KMS-11 (cell line): ENCODE results near the gene PLA2G2D.

Source experiments
- H2AFZ ChIP-seq: fragments of 200-600 bp; sonication (generic); 2 replicates; pipeline ENCODE4 v1.6.1; 2016; ENCODE audit warnings: antibody characterized with exemption, mixed run types, low read depth
- H3K27ac ChIP-seq: fragments of 200-600 bp; sonication (generic); 2 replicates; pipeline ENCODE4 v1.6.1; 2016; ENCODE audit warnings: mild to moderate bottlenecking, mixed run types
- H3K27me3 ChIP-seq: fragments of 200-600 bp; sonication (generic); 2 replicates; pipeline ENCODE4 v1.6.1; 2017; ENCODE audit warnings: mild to moderate bottlenecking, low read depth, mixed run types, moderate library complexity; ENCODE audit not compliant: insufficient read depth
- H3K36me3 ChIP-seq: fragments of 200-600 bp; sonication (generic); 2 replicates; pipeline ENCODE4 v1.6.1; 2017; ENCODE audit warnings: mild to moderate bottlenecking, mixed run types; ENCODE audit not compliant: insufficient read depth
- H3K4me1 ChIP-seq: fragments of 200-600 bp; sonication (generic); 2 replicates; pipeline ENCODE4 v1.6.1; 2016; ENCODE audit warnings: mild to moderate bottlenecking, low read depth, mixed run types; ENCODE audit not compliant: poor library complexity, severe bottlenecking
- H3K4me2 ChIP-seq: fragments of 200-600 bp; sonication (generic); 2 replicates; pipeline ENCODE4 v1.7.0; 2016; ENCODE audit warnings: mild to moderate bottlenecking, mixed run types
- H3K4me3 ChIP-seq: fragments of 200-600 bp; sonication (generic); IDR thresholded peaks from 2 replicates; pipeline ENCODE4 v1.6.1; 2017; ENCODE audit warnings: low read depth, low read length, mixed read lengths; ENCODE audit not compliant: insufficient read depth
- H3K79me2 ChIP-seq: fragments of 200-600 bp; sonication (generic); 2 replicates; pipeline ENCODE4 v1.6.1; 2016; ENCODE audit warnings: low read depth, mixed run types; ENCODE audit not compliant: insufficient read depth
- H3K9ac ChIP-seq: fragments of 200-600 bp; sonication (generic); 2 replicates; pipeline ENCODE4 v1.6.1; 2016; ENCODE audit warnings: mild to moderate bottlenecking, mixed run types
- H4K20me1 ChIP-seq: fragments of 200-600 bp; sonication (generic); 2 replicates; pipeline ENCODE4 v1.6.1; 2016; ENCODE audit warnings: mild to moderate bottlenecking, mixed run types; ENCODE audit not compliant: insufficient read depth
- TF ChIP-seq, protein P1 (sequence below): fragments of 200-600 bp; sonication (generic); conservative IDR thresholded peaks from 2 replicates; pipeline ENCODE4 v1.6.1; 2017; ENCODE audit warnings: low read depth, mild to moderate bottlenecking, antibody characterized with exemption, low read length, moderate library complexity, mixed read lengths

Gene PLA2G2D

DNA sequence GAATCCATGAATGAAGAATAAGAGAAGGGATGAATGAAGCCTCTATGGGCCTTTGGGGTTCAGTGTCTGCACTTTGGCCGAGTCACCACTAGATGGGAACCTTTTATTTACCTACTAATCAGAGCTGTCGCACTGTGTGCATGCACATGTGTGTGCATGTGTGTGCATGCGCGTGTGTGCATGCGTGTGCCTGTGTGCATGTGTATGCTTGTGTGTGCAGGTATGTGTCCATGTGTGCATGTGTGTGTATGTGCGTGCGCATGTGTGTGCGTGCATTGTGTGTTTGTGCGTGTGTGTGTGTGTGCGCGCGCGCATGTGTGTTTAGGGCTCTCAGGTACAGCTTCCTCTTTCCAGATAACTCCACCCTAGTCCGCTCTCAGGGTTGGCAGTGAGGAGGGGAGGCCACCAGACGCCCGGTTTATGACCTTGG, 46.2 kb upstream of the PLA2G2D start:
- Histone ChIP-seq H3K4me1 (no peaks in the 10 kb centered on the region), H4K20me1 (no peaks in the 10 kb centered on the region), H3K27ac (no peak overlapping the region), H2AFZ (no peak overlapping the region), H3K4me2 (no peak overlapping the region), H3K36me3 (no peaks in the 10 kb centered on the region), H3K79me2 (no peaks in the 10 kb centered on the region), H3K4me3 (no peak overlapping the region), H3K9ac (no peak overlapping the region), H3K27me3 (peaks cover 13% of the 10 kb centered on the region)
- TF ChIP-seq, protein P1, sequence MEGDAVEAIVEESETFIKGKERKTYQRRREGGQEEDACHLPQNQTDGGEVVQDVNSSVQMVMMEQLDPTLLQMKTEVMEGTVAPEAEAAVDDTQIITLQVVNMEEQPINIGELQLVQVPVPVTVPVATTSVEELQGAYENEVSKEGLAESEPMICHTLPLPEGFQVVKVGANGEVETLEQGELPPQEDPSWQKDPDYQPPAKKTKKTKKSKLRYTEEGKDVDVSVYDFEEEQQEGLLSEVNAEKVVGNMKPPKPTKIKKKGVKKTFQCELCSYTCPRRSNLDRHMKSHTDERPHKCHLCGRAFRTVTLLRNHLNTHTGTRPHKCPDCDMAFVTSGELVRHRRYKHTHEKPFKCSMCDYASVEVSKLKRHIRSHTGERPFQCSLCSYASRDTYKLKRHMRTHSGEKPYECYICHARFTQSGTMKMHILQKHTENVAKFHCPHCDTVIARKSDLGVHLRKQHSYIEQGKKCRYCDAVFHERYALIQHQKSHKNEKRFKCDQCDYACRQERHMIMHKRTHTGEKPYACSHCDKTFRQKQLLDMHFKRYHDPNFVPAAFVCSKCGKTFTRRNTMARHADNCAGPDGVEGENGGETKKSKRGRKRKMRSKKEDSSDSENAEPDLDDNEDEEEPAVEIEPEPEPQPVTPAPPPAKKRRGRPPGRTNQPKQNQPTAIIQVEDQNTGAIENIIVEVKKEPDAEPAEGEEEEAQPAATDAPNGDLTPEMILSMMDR, result peak; percentile 32

DNA sequence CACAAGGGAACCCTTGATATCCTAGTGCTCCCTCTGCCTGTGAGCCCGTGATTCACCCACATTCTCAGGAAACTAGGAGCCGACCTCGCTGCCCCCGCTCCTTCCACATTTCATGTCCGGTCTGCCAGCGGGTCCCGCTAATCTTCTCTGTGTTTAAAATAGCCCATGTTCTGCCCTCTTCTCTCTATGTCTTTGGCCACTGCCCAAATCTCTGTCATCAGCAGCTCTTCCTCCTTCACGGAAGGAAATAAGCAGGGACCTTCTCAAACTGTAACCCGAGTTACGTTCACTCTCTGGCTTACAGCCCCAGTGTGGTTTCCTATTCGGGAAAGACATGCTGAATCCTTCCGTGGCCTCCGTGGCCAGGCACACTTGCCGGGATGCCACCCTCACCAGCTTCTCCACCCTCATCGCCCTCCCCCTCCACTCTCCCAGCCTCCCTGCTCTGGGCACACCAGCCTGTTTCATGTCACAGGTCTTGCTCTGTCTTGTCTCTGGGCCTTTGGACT, 45.4 kb upstream of the PLA2G2D start:
- peaks cover 13% of the 10 kb centered on the region for H3K27me3 ChIP-seq
- no peak overlapping the region for H3K27ac ChIP-seq
- H3K79me2 ChIP-seq, result no peaks in the 10 kb centered on the region
- TF ChIP-seq, protein P1, result no peak
- H4K20me1 ChIP-seq, result no peaks in the 10 kb centered on the region
- H2AFZ ChIP-seq, result no peak overlapping the region
- H3K4me2 ChIP-seq, result no peak overlapping the region
- no peak overlapping the region for H3K4me3 ChIP-seq
- no peak overlapping the region for H3K9ac ChIP-seq
- H3K4me1 ChIP-seq, result no peaks in the 10 kb centered on the region
- H3K36me3 ChIP-seq, result no peaks in the 10 kb centered on the region

DNA sequence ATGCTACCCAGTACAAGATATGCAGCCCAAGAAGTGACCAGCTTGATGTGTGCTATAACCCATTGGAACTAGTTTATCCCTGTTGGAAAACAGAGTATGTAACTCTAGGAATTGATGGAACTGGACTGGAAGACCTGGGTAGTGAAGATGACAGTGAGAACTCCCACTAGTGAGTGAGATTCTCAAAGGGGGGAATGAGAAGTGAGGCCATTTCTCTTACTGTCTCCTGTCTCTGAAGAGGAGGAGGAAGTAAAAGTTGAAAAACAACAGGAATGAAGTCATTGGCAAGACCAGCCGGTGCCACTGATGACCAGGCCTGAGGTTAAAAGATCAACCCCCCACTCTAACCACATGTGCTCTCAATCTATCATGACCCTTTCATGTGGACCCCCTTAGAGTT, 40.7 kb upstream of the PLA2G2D start:
- Histone ChIP-seq H3K4me3 (no peak overlapping the region), H3K9ac (no peak overlapping the region), H3K27me3 (peaks cover 3% of the 10 kb centered on the region; the same call in 1 of the 2 replicates), H3K4me1 (no peaks in the 10 kb centered on the region), H2AFZ (no peak overlapping the region), H4K20me1 (no peaks in the 10 kb centered on the region), H3K4me2 (no peak overlapping the region), H3K36me3 (no peaks in the 10 kb centered on the region), H3K79me2 (no peaks in the 10 kb centered on the region), H3K27ac (no peak overlapping the region)
- TF ChIP-seq, protein P1, result no peak

DNA sequence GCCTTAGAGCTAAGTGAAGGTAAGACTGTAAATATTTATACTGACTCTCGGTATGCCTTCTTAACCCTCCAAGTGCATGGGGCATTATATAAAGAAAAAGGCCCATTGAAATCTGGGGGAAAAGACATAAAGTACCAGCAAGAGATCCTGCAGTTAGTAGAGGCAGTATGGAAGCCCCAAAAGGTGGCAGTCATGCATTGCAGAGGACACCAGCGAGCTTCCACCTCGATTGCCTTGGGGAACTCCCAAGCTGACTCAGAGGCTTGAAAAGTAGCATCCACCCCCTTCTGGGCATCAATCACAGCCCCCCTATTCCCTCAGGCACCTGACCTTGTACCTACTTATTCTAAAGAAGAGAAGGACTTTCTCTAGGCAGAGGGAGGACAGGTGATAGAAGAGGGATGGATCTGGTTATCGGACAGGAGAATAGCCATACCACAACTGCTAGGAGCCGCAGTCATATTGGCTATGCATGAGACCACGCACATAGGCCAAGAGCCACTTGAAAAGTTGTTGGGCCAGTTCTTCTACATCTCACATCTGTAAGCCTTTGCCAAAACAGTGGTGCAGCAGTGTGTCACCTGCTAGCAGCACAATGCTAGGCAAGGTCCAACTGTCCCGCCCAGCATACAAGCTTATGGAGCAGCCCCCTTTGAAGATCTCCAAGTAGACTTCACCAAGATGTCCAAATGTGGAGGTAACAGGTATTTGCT, 39.2 kb upstream of the PLA2G2D start:
- no peak overlapping the region for H3K4me2 ChIP-seq
- no peak overlapping the region for H3K9ac ChIP-seq
- TF ChIP-seq, protein P1, result no peak
- no peak overlapping the region for H3K27ac ChIP-seq
- H4K20me1 ChIP-seq, result no peaks in the 10 kb centered on the region
- H3K36me3 ChIP-seq, result no peaks in the 10 kb centered on the region
- H2AFZ ChIP-seq, result no peak overlapping the region
- H3K4me3 ChIP-seq, result no peak overlapping the region
- H3K4me1 ChIP-seq, result no peaks in the 10 kb centered on the region
- no peaks in the 10 kb centered on the region for H3K79me2 ChIP-seq
- peaks cover 2% of the 10 kb centered on the region; the same call in 1 of the 2 replicates for H3K27me3 ChIP-seq
